SK-N-SH (cell line): ENCODE data around the gene GLRB. TPM values are rescaled to one million over a fixed set of nuclear protein-coding genes. Genes with fewer than 3 reads are reported as not detected.

Experiments used
- CTCF ChIA-PET: fragments of 300-600, 350-600 bp; formaldehyde crosslinking; extraction: SDS; loops from one replicate; lab custom pipeline; 2021; lab: Yijun Ruan, JAX
- POLR2A ChIA-PET: fragments of 350-600 bp; sonication (Branson Sonifier 250); formaldehyde crosslinking; extraction: SDS; loops from one replicate; lab custom pipeline; 2020; ENCODE audit warnings: antibody characterized with exemption, inconsistent platforms; lab: Yijun Ruan, JAX
- DNase-seq: peaks from one replicate; pipeline ENCODE4 v3.0.0; 2012
- H2AFZ ChIP-seq: fragments of 200-600 bp; sonication (generic); 2 replicates; pipeline ENCODE4 v1.8.1; 2016; ENCODE audit warnings: antibody characterized with exemption, mild to moderate bottlenecking, low read depth
- H3F3A ChIP-seq: fragments of 200-600 bp; sonication (generic); replicated peaks from 2 replicates; pipeline ENCODE3; 2016; ENCODE audit warnings: antibody characterized with exemption, mild to moderate bottlenecking; ENCODE audit not compliant: insufficient read depth
- H3K27ac ChIP-seq, 2 experiments: fragments of 200-500 bp in 1 of 2; fragments of 200-600 bp in 1 of 2; sonication (Bioruptor generic) in 1 of 2; sonication (generic), shearing (Covaris generic) in 1 of 2; 2 replicates each; pipeline versions ENCODE4 v1.5.1 to v1.6.1; 2014 to 2016; ENCODE audit warnings: low read depth in 2 of 2, inconsistent platforms in 1 of 2, low read length in 1 of 2, mild to moderate bottlenecking in 1 of 2, mixed read lengths in 1 of 2
- H3K27me3 ChIP-seq: fragments of 200-600 bp; sonication (generic), shearing (Covaris generic); 2 replicates; pipeline ENCODE4 v1.6.1; 2016; ENCODE audit warnings: mixed run types; ENCODE audit not compliant: insufficient read depth
- H3K36me3 ChIP-seq, 2 experiments: fragments of 200-500 bp in 1 of 2; fragments of 200-600 bp in 1 of 2; sonication (Bioruptor generic) in 1 of 2; sonication (generic) in 1 of 2; replicated peaks in 1 of 2; 2 replicates each; pipeline versions ENCODE3 to v1.5.1; 2014 to 2016; ENCODE audit warnings: low read length in 1 of 2, mild to moderate bottlenecking in 1 of 2; ENCODE audit not compliant: insufficient read depth in 2 of 2, control insufficient read depth in 1 of 2
- H3K4me1 ChIP-seq, 2 experiments: fragments of 200-500 bp in 1 of 2; fragments of 200-600 bp in 1 of 2; sonication (Bioruptor generic) in 1 of 2; sonication (generic), shearing (Covaris generic) in 1 of 2; 2 replicates each; pipeline versions ENCODE4 v1.5.1 to v1.6.1; 2014 to 2016; ENCODE audit warnings: low read depth in 1 of 2, low read length in 1 of 2, mixed run types in 1 of 2; ENCODE audit not compliant: insufficient read depth in 2 of 2, control insufficient read depth in 1 of 2
- H3K4me2 ChIP-seq: fragments of 200-600 bp; sonication (generic), shearing (Covaris generic); 2 replicates; pipeline ENCODE4 v1.6.1; 2017; ENCODE audit warnings: mixed run types
- H3K4me3 ChIP-seq, 2 experiments: fragments of 200-500 bp in 1 of 2; fragments of 200-600 bp in 1 of 2; sonication (Bioruptor generic) in 1 of 2; sonication (generic), shearing (Covaris generic) in 1 of 2; 2 replicates each; pipeline versions ENCODE4 v1.5.1 to v1.8.1; 2014 to 2016; ENCODE audit warnings: low read depth in 2 of 2, inconsistent platforms in 1 of 2, low read length in 1 of 2, mild to moderate bottlenecking in 1 of 2, mixed read lengths in 1 of 2, moderate library complexity in 1 of 2
- H3K79me2 ChIP-seq: fragments of 200-600 bp; sonication (generic); 2 replicates; pipeline ENCODE4 v1.8.1; 2017; ENCODE audit warnings: mild to moderate bottlenecking; ENCODE audit not compliant: insufficient read depth
- H3K9ac ChIP-seq: fragments of 200-600 bp; sonication (generic); 2 replicates; pipeline ENCODE4 v1.6.1; 2017; ENCODE audit warnings: mixed run types
- H3K9me2 ChIP-seq: fragments of 200-600 bp; sonication (generic); 2 replicates; pipeline ENCODE4 v1.6.1; 2017; ENCODE audit warnings: mixed run types
- H3K9me3 ChIP-seq: fragments of 200-600 bp; sonication (generic); 2 replicates; pipeline ENCODE4 v1.6.1; 2017; ENCODE audit warnings: mixed run types, mild to moderate bottlenecking, moderate library complexity
- H4K20me1 ChIP-seq: fragments of 200-600 bp; sonication (generic); 2 replicates; pipeline ENCODE4 v1.6.1; 2017; ENCODE audit warnings: mild to moderate bottlenecking, mixed run types; ENCODE audit not compliant: insufficient read depth
- ELF1 ChIP-seq: IDR thresholded peaks from 2 replicates; pipeline ENCODE4 v1.4.0; 2012
- EZH2phosphoT487 ChIP-seq: fragments of 200-600 bp; sonication (generic); IDR thresholded peaks from 2 replicates; pipeline ENCODE4 v1.6.1; 2017; ENCODE audit warnings: low read depth, mixed run types, mild to moderate bottlenecking, antibody characterized with exemption, moderate library complexity, borderline replicate concordance
- FOSL2 ChIP-seq: IDR thresholded peaks from 2 replicates; pipeline ENCODE4 v1.4.0; 2012; ENCODE audit warnings: low read depth, mild to moderate bottlenecking, moderate library complexity, borderline replicate concordance
- MEF2A ChIP-seq: IDR thresholded peaks from 2 replicates; pipeline ENCODE4 v1.4.0; 2012; ENCODE audit warnings: low read depth, borderline replicate concordance
- NRF1 ChIP-seq: IDR thresholded peaks from 2 replicates; pipeline ENCODE4 v1.6.1; 2012; ENCODE audit warnings: low read depth, mild to moderate bottlenecking, low read length
- POLR2AphosphoS5 ChIP-seq: IDR thresholded peaks from 2 replicates; pipeline ENCODE4 v1.6.1; 2012; ENCODE audit warnings: low read depth, low read length
- RAD21 ChIP-seq: IDR thresholded peaks from 2 replicates; pipeline ENCODE4 v1.6.1; 2012; ENCODE audit warnings: mild to moderate bottlenecking, low read length
- RCOR1 ChIP-seq: fragments of 150-350 bp; IDR thresholded peaks from 2 replicates; pipeline ENCODE4 v1.6.1; 2017; ENCODE audit warnings: antibody characterized with exemption, low read length
- REST ChIP-seq: IDR thresholded peaks from 2 replicates; pipeline ENCODE4 v1.6.1; 2012; ENCODE audit warnings: mild to moderate bottlenecking, low read depth, low read length, moderate library complexity
- RXRA ChIP-seq: IDR thresholded peaks from 2 replicates; pipeline ENCODE4 v1.4.0; 2012; ENCODE audit warnings: low read depth, mild to moderate bottlenecking, borderline replicate concordance
- SIN3A ChIP-seq: IDR thresholded peaks from 2 replicates; pipeline ENCODE4 v1.6.1; 2012; ENCODE audit warnings: low read depth, mild to moderate bottlenecking, low read length, moderate library complexity, borderline replicate concordance
- TCF12 ChIP-seq: IDR thresholded peaks from 2 replicates; pipeline ENCODE4 v1.4.0; 2012
- TEAD4 ChIP-seq: IDR thresholded peaks from 2 replicates; pipeline ENCODE4 v1.4.0; 2012; ENCODE audit warnings: mild to moderate bottlenecking, borderline replicate concordance; ENCODE audit not compliant: insufficient read depth
- USF2 ChIP-seq: fragments of 150-350 bp; IDR thresholded peaks from 2 replicates; pipeline ENCODE4 v1.6.1; 2017; ENCODE audit warnings: antibody characterized with exemption, low read length, low read depth, borderline replicate concordance
- YY1 ChIP-seq: IDR thresholded peaks from 2 replicates; pipeline ENCODE4 v1.4.0; 2012; ENCODE audit warnings: low read depth, mild to moderate bottlenecking
- WGBS: methylation state at CpG from one replicate; pipeline ENCODE4 v1.1.6; 2017; ENCODE audit warnings: low lambda C conversion rate; 5-methylcytosine and 5-hydroxymethylcytosine counted together
- polyA plus RNA-seq, 3 experiments: library from polyadenylated mRNA; depleted of rRNA; stranded (reverse); fragments of >200 nt; gene quantifications; 2 replicates each; pipeline ENCODE4 v1.2.3, GENCODE V29; 2012
- TF ChIP-seq, protein P1 (sequence below): fragments of 200-600 bp; sonication (generic); IDR thresholded peaks from 2 replicates; pipeline ENCODE4 v1.6.1; 2017; ENCODE audit warnings: antibody characterized with exemption, mild to moderate bottlenecking, moderate library complexity

Gene GLRB
- polyA plus RNA-seq, 1 of the 3 experiments (the other 2 are of a cell fraction), result 7.6 TPM

DNA sequence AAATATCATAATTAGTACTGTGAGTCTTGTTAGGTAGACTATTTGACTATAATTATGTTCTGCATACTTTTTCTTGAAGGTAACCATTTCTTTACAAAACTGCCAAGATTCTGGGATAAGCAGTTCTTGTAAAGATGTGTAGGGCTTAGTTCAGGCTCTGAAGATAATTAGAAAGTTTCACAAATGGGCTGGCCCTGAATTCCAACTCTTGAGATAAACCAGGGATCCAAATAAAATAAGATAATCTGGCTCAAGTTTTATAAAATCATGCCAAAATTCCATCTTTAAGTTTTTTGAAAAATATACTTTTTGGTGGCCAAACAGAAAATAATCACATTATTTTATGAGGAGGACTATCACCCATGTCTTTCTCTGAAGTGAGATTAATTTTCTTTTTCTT is 35.5 kb upstream of the GLRB start:
- Histone ChIP-seq H3K36me3 (peaks cover 0 to 3% of the 10 kb centered on the region in 2 experiments), H3K9me3 (no peaks in the 10 kb centered on the region), H4K20me1 (no peaks in the 10 kb centered on the region), H3K27ac (no peak overlapping the region; a peak in 1 of 4 replicates), H3K4me1 (peaks cover 0 to 11% of the 10 kb centered on the region in 2 experiments; a peak in 1 of 4 replicates), H3K4me2 (no peak overlapping the region), H3K4me3 (no peak overlapping the region), H3K9me2 (no peaks in the 10 kb centered on the region), H3K9ac (no peak overlapping the region), H3F3A (no peaks in the 10 kb centered on the region), H2AFZ (no peak overlapping the region), H3K79me2 (no peaks in the 10 kb centered on the region), H3K27me3 (no peaks in the 10 kb centered on the region)
- TF ChIP-seq NRF1 (no peak), EZH2phosphoT487 (no peak), TCF12 (no peak), YY1 (no peak), REST (no peak), USF2 (no peak), FOSL2 (no peak), SIN3A (no peak), RCOR1 (no peak), MEF2A (no peak)
- ChIA-PET CTCF (no interaction called here), POLR2A (no interaction called here)
- DNase-seq, result no peak

GRCh38 chr4:157043131-157043530 is 32.8 kb upstream of the GLRB start:
- Histone ChIP-seq H2AFZ (peak overlapping the region; percentile 55; the same call in 1 of the 2 replicates), H3K4me2 (no peak overlapping the region), H3K9me3 (no peaks in the 10 kb centered on the region), H3K4me3 (no peak overlapping the region), H3K27me3 (no peaks in the 10 kb centered on the region), H3K79me2 (no peaks in the 10 kb centered on the region), H3K27ac (no peak overlapping the region), H3F3A (no peaks in the 10 kb centered on the region), H3K9ac (no peak overlapping the region), H3K4me1 (peaks cover 0 to 12% of the 10 kb centered on the region in 2 experiments; a peak in 1 of 4 replicates), H4K20me1 (no peaks in the 10 kb centered on the region), H3K9me2 (no peaks in the 10 kb centered on the region), H3K36me3 (peaks cover 0 to 3% of the 10 kb centered on the region in 2 experiments)
- TF ChIP-seq TEAD4 (no peak), RCOR1 (no peak), RAD21 (peak; percentile 15), ELF1 (0 out of 2 replicates have a peak, but pooled peaks have one; percentile 18), RXRA (no peak), POLR2AphosphoS5 (no peak)
- TF ChIP-seq, protein P1, sequence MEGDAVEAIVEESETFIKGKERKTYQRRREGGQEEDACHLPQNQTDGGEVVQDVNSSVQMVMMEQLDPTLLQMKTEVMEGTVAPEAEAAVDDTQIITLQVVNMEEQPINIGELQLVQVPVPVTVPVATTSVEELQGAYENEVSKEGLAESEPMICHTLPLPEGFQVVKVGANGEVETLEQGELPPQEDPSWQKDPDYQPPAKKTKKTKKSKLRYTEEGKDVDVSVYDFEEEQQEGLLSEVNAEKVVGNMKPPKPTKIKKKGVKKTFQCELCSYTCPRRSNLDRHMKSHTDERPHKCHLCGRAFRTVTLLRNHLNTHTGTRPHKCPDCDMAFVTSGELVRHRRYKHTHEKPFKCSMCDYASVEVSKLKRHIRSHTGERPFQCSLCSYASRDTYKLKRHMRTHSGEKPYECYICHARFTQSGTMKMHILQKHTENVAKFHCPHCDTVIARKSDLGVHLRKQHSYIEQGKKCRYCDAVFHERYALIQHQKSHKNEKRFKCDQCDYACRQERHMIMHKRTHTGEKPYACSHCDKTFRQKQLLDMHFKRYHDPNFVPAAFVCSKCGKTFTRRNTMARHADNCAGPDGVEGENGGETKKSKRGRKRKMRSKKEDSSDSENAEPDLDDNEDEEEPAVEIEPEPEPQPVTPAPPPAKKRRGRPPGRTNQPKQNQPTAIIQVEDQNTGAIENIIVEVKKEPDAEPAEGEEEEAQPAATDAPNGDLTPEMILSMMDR, result peak; percentile 43
- CTCF ChIA-PET, result interaction anchor here (1.2 kb wide), 1 partner anchor 72 kb away, joined by 3 read pairs; no protein-coding TSS in a partner anchor
- POLR2A ChIA-PET, result no interaction called here
- WGBS, result 57% methylated on average over 2 of the region's 2 CpGs
- DNase-seq, result peak; percentile 4
